HepG2 (cell line): ENCODE data around the gene ATAD1. TPM values are rescaled to one million over a fixed set of nuclear protein-coding genes. Genes with fewer than 3 reads are reported as not detected.

ENCODE experiments used
- AGO1 ChIP-seq: fragments of 200-400 bp; formaldehyde crosslinking; IDR thresholded peaks from 2 replicates; pipeline ENCODE4 v1.6.1; 2017; ENCODE audit warnings: mild to moderate bottlenecking, low read depth, low read length, moderate library complexity; ENCODE audit not compliant: poor library complexity, severe bottlenecking
- DNMT1 ChIP-seq: sonication (generic); formaldehyde crosslinking; IDR thresholded peaks from 2 replicates; pipeline ENCODE4 v1.5.1; 2020; ENCODE audit warnings: mild to moderate bottlenecking, missing genetic modification reagents
- GABPB1 ChIP-seq: IDR thresholded peaks from 2 replicates; pipeline ENCODE4 v1.6.1; 2016; ENCODE audit warnings: mild to moderate bottlenecking, missing genetic modification reagents, moderate library complexity, missing compliant biosample characterization
- HDAC1 ChIP-seq: sonication (generic); formaldehyde crosslinking; IDR thresholded peaks from 2 replicates; pipeline ENCODE4 v1.5.1; 2020; ENCODE audit warnings: mild to moderate bottlenecking, missing genetic modification reagents
- KDM4B ChIP-seq: sonication (generic); formaldehyde crosslinking; IDR thresholded peaks from 2 replicates; pipeline ENCODE4 v1.4.0; 2020; ENCODE audit warnings: missing genetic modification reagents
- KLF9 ChIP-seq: IDR thresholded peaks from 2 replicates; pipeline ENCODE4 v1.6.1; 2016; ENCODE audit warnings: low read depth
- MXD4 ChIP-seq: IDR thresholded peaks from 2 replicates; pipeline ENCODE4 v1.6.1; 2016; ENCODE audit warnings: mild to moderate bottlenecking, missing biosample characterization, missing genetic modification reagents
- PTBP1 ChIP-seq: fragments of 200-400 bp; formaldehyde crosslinking; IDR thresholded peaks from 2 replicates; pipeline ENCODE4 v1.6.1; 2018; ENCODE audit warnings: low read length, low read depth; ENCODE audit not compliant: poor library complexity, severe bottlenecking
- SETDB1 ChIP-seq: sonication (generic); formaldehyde crosslinking; IDR thresholded peaks from 2 replicates; pipeline ENCODE4 v1.5.1; 2020; ENCODE audit warnings: missing genetic modification reagents, mild to moderate bottlenecking, borderline replicate concordance
- SKI ChIP-seq: fragments of 450-650 bp; IDR thresholded peaks from one replicate; pipeline ENCODE4 v1.6.1; 2018; ENCODE audit warnings: mild to moderate bottlenecking; ENCODE audit not compliant: partially characterized antibody
- ZBTB42 ChIP-seq: sonication (generic); formaldehyde crosslinking; IDR thresholded peaks from 2 replicates; pipeline ENCODE4 v1.5.0; 2020; ENCODE audit warnings: mild to moderate bottlenecking, missing genetic modification reagents
- ZNF121 ChIP-seq: sonication (generic); formaldehyde crosslinking; IDR thresholded peaks from 2 replicates; pipeline ENCODE4 v1.5.0; 2020; ENCODE audit warnings: mild to moderate bottlenecking, missing genetic modification reagents
- polyA plus RNA-seq, 8 experiments: library from polyadenylated mRNA; depleted of rRNA in 3 of 8; stranded (reverse) in 7 of 8; unstranded in 1 of 8; fragments of >200 nt; fragmentation: Illumina TruSeq in 4 of 8; extraction: Trizol in 4 of 8; gene quantifications; 2 replicates each; pipeline versions ENCODE4 v1.2.1 to v1.2.3, GENCODE V29; 2011 to 2016; ENCODE audit warnings: low read depth in 4 of 8, missing spikeins in 1 of 8, mixed read lengths in 1 of 8; ENCODE audit not compliant: insufficient read depth in 1 of 8
- total RNA-seq, 5 experiments: library from RNA; depleted of rRNA; stranded (reverse); fragments of >200 nt; fragmentation: Illumina TruSeq; extraction: Trizol; gene quantifications; 2 replicates each; pipeline ENCODE4 v1.2.3, GENCODE V29; 2016; ENCODE audit warnings: low read depth in 1 of 5
- TF ChIP-seq, protein P1 (sequence below): sonication (generic); formaldehyde crosslinking; IDR thresholded peaks from 2 replicates; pipeline ENCODE4 v1.4.0; 2020; ENCODE audit warnings: mild to moderate bottlenecking, missing genetic modification reagents
- TF ChIP-seq, protein P2 (sequence below): sonication (generic); formaldehyde crosslinking; IDR thresholded peaks from 2 replicates; pipeline ENCODE4 v1.8.0; 2022; ENCODE audit warnings: missing genetic modification reagents, low read depth, mild to moderate bottlenecking, borderline replicate concordance

The ATAD1 gene
- total and polyA plus RNA-seq, 2 of the 13 experiments (the other 11 are each of a cell fraction or from before 2014, with no cell fraction given), result 14.9 to 28.2 TPM

DNA sequence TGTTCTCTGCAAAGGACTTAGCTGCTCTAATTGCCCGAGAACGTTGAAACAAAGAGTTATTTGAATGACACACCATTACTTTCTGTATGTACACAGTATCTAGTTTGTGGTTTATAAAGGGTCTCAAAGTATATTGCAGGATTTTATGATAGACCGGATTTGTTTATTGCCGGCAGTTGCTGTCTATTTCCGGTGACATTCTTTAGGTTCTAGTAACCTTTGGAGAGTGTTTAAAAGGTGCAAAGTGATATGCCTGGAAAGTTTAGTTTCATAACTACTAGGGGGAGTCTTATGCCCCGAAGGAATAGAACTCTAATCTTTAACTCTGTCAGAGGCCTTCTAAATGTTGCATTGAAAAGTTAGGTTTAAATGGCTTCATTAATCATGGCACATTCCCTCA, 94.5 kb downstream of the ATAD1 start (continued):
- TF ChIP-seq, protein P1, sequence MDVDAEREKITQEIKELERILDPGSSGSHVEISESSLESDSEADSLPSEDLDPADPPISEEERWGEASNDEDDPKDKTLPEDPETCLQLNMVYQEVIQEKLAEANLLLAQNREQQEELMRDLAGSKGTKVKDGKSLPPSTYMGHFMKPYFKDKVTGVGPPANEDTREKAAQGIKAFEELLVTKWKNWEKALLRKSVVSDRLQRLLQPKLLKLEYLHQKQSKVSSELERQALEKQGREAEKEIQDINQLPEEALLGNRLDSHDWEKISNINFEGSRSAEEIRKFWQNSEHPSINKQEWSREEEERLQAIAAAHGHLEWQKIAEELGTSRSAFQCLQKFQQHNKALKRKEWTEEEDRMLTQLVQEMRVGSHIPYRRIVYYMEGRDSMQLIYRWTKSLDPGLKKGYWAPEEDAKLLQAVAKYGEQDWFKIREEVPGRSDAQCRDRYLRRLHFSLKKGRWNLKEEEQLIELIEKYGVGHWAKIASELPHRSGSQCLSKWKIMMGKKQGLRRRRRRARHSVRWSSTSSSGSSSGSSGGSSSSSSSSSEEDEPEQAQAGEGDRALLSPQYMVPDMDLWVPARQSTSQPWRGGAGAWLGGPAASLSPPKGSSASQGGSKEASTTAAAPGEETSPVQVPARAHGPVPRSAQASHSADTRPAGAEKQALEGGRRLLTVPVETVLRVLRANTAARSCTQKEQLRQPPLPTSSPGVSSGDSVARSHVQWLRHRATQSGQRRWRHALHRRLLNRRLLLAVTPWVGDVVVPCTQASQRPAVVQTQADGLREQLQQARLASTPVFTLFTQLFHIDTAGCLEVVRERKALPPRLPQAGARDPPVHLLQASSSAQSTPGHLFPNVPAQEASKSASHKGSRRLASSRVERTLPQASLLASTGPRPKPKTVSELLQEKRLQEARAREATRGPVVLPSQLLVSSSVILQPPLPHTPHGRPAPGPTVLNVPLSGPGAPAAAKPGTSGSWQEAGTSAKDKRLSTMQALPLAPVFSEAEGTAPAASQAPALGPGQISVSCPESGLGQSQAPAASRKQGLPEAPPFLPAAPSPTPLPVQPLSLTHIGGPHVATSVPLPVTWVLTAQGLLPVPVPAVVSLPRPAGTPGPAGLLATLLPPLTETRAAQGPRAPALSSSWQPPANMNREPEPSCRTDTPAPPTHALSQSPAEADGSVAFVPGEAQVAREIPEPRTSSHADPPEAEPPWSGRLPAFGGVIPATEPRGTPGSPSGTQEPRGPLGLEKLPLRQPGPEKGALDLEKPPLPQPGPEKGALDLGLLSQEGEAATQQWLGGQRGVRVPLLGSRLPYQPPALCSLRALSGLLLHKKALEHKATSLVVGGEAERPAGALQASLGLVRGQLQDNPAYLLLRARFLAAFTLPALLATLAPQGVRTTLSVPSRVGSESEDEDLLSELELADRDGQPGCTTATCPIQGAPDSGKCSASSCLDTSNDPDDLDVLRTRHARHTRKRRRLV (CRISPR knock-in tag), result no peak
- TF ChIP-seq, protein P2, sequence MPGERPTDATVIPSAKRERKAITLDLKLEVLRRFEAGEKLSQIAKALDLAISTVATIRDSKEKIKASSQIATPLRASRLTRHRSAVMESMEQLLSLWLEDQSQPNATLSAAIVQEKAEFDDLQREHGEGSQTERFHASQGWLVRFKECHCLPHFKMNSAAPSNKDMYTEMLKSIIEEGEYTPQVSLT (CRISPR knock-in tag), result no peak
- no peak for TF ChIP-seq MXD4 (CRISPR knock-in tag)
- no peak for TF ChIP-seq PTBP1
- TF ChIP-seq ZNF121, result no peak
- no peak for TF ChIP-seq HDAC1
- no peak for TF ChIP-seq KLF9 (CRISPR knock-in tag)
- TF ChIP-seq DNMT1 (CRISPR knock-in tag), result no peak
- TF ChIP-seq AGO1, result no peak
- TF ChIP-seq ZBTB42 (CRISPR knock-in tag), result no peak
- no peak for TF ChIP-seq SETDB1 (CRISPR knock-in tag)
- no peak for TF ChIP-seq SKI
- TF ChIP-seq KDM4B, result no peak
- no peak for TF ChIP-seq GABPB1 (CRISPR knock-in tag)
- TF ChIP-seq, all 625 proteins: peak for 0
